Inferior parietal cortex (tissue), 1 donor: ENCODE results near the gene C22orf23.

ENCODE experiments used
- DNase-seq: peaks from one replicate; pipeline ENCODE4 v3.0.0-alpha.2; 2016; ENCODE audit errors: extremely low spot score

Gene C22orf23

GRCh38 chr22:37925767-37926166 is 27.6 kb downstream of the C22orf23 start:
- DNase-seq, result no peak

- DNase-seq, result no peak
Measured at GRCh38 chr22:37925330-37925729, 28.1 kb downstream of the C22orf23 start.

GRCh38 chr22:37924386-37925065 is 28.9 kb downstream of the C22orf23 start:
- no peak for DNase-seq

- DNase-seq, result no peak
Measured at GRCh38 chr22:37923927-37924326, 29.5 kb downstream of the C22orf23 start.

- DNase-seq, result no peak
Measured at GRCh38 chr22:37922191-37922590, 31.2 kb downstream of the C22orf23 start.

- DNase-seq, result no peak
Measured at GRCh38 chr22:37920126-37920525, 33.3 kb downstream of the C22orf23 start.

- DNase-seq, result no peak
Measured at GRCh38 chr22:37918580-37919270, 34.7 kb downstream of the C22orf23 start.

- no peak for DNase-seq
Measured at GRCh38 chr22:37917874-37918548, 35.4 kb downstream of the C22orf23 start.

GRCh38 chr22:37916311-37916710 is 37.1 kb downstream of the C22orf23 start:
- no peak for DNase-seq

GRCh38 chr22:37913233-37913721 is 40.1 kb downstream of the C22orf23 start:
- DNase-seq, result no peak

GRCh38 chr22:37912171-37912570 is 41.2 kb downstream of the C22orf23 start:
- no peak for DNase-seq

GRCh38 chr22:37911697-37912096 is 41.7 kb downstream of the C22orf23 start:
- no peak for DNase-seq

- DNase-seq, result no peak
Measured at GRCh38 chr22:37910890-37911672, 42.3 kb downstream of the C22orf23 start.

- no peak for DNase-seq
Measured at GRCh38 chr22:37909766-37910165, 43.6 kb downstream of the C22orf23 start.

GRCh38 chr22:37907036-37907954 is 46.1 kb downstream of the C22orf23 start:
- DNase-seq, result no peak

GRCh38 chr22:37906364-37907008 is 46.9 kb downstream of the C22orf23 start:
- no peak for DNase-seq

- DNase-seq, result no peak
Measured at GRCh38 chr22:37905534-37906363, 47.7 kb downstream of the C22orf23 start, which contains the start of gene MICALL1. Gene MICALL1, plus strand, starts transcription at chr22:37906297. Its CDS starts 126 bp downstream, at chr22:37906423.

- no peak for DNase-seq
Measured at GRCh38 chr22:37904572-37905533, 48.5 kb downstream of the C22orf23 start.
